Measurements from ENCODE around the gene STPG4. TPM values are rescaled to one million over a fixed set of nuclear protein-coding genes. Genes with fewer than 3 reads are reported as not detected.

STPG4 gene
- total and polyA plus RNA-seq, 2 donors from 2014 or later: not detected

GRCh38 chr2:47195148-47195547 lies 40.0 kb upstream of the STPG4 start:
- H3K27ac ChIP-seq (ENCODE audit: low read depth in 2 of 2, low read length in 2 of 2): no peak overlapping the region
- no peaks in the 10 kb centered on the region for H3K27me3 ChIP-seq (ENCODE audit: control insufficient read depth, insufficient read depth, low read length)
- no peak overlapping the region for H3K9ac ChIP-seq (ENCODE audit: low read length in 3 of 3)
- intact Hi-C loops (cut with DNase I): no loop called here
- H3K9me3 ChIP-seq (ENCODE audit: control insufficient read depth in 2 of 3, insufficient read depth in 1 of 3, low read length in 3 of 3): no peaks in the 10 kb centered on the region
- no peak overlapping the region for H3K4me3 ChIP-seq (ENCODE audit: low read length in 3 of 3)
- no peaks in the 10 kb centered on the region for H3K36me3 ChIP-seq (ENCODE audit: control insufficient read depth in 2 of 3, insufficient read depth in 3 of 3, low read length in 3 of 3)
- no peak for FAIRE-seq
- peaks cover 0 to 7% (median 3%) of the 10 kb centered on the region in 3 donors for H3K4me1 ChIP-seq (ENCODE audit: control insufficient read depth in 2 of 3, insufficient read depth in 2 of 3, low read depth in 1 of 3, low read length in 3 of 3)
- no peak for TF ChIP-seq CTCF (IDR thresholded peaks at IDR 0.05; ENCODE audit: borderline replicate concordance, extremely low read depth, insufficient read depth)
- no peak for DNase-seq

GRCh38 chr2:47194410-47194809 lies 39.3 kb upstream of the STPG4 start:
- FAIRE-seq (no peak), DNase-seq (no peak)
- H3K4me1 ChIP-seq (ENCODE audit: control insufficient read depth in 2 of 3, insufficient read depth in 2 of 3, low read depth in 1 of 3, low read length in 3 of 3): peaks cover 0 to 7% (median 3%) of the 10 kb centered on the region in 3 donors
- no peak for TF ChIP-seq CTCF (IDR thresholded peaks at IDR 0.05; ENCODE audit: borderline replicate concordance, extremely low read depth, insufficient read depth)
- no peaks in the 10 kb centered on the region for H3K36me3 ChIP-seq (ENCODE audit: control insufficient read depth in 2 of 3, insufficient read depth in 3 of 3, low read length in 3 of 3)
- no peak overlapping the region for H3K9ac ChIP-seq (ENCODE audit: low read length in 3 of 3)
- H3K27me3 ChIP-seq (ENCODE audit: control insufficient read depth, insufficient read depth, low read length): no peaks in the 10 kb centered on the region
- no peak overlapping the region for H3K27ac ChIP-seq (ENCODE audit: low read depth in 2 of 2, low read length in 2 of 2)
- intact Hi-C loops (cut with DNase I): no loop called here
- H3K9me3 ChIP-seq (ENCODE audit: control insufficient read depth in 2 of 3, insufficient read depth in 1 of 3, low read length in 3 of 3): no peaks in the 10 kb centered on the region
- no peak overlapping the region for H3K4me3 ChIP-seq (ENCODE audit: low read length in 3 of 3)

- H3K27me3 ChIP-seq (ENCODE audit: control insufficient read depth, insufficient read depth, low read length): no peaks in the 10 kb centered on the region
- no peak overlapping the region for H3K4me3 ChIP-seq (ENCODE audit: low read length in 3 of 3)
- no peaks in the 10 kb centered on the region for H3K36me3 ChIP-seq (ENCODE audit: control insufficient read depth in 2 of 3, insufficient read depth in 3 of 3, low read length in 3 of 3)
- intact Hi-C loops (cut with DNase I): no loop called here
- no peak overlapping the region for H3K27ac ChIP-seq (ENCODE audit: low read depth in 2 of 2, low read length in 2 of 2)
- H3K9me3 ChIP-seq (ENCODE audit: control insufficient read depth in 2 of 3, insufficient read depth in 1 of 3, low read length in 3 of 3): no peaks in the 10 kb centered on the region
- peaks cover 0 to 7% (median 6%) of the 10 kb centered on the region in 3 donors for H3K4me1 ChIP-seq (ENCODE audit: control insufficient read depth in 2 of 3, insufficient read depth in 2 of 3, low read depth in 1 of 3, low read length in 3 of 3)
- H3K9ac ChIP-seq (ENCODE audit: low read length in 3 of 3): no peak overlapping the region
- DNase-seq: peak in 1 of 5 donors; percentile 56
- no peak for FAIRE-seq
- no peak for TF ChIP-seq CTCF (IDR thresholded peaks at IDR 0.05; ENCODE audit: borderline replicate concordance, extremely low read depth, insufficient read depth)
Measured at GRCh38 chr2:47193607-47194006, 38.5 kb upstream of the STPG4 start.

All from kidney (tissue), 14 donors.